OCI-LY3 (cell line): ENCODE results near the gene ACTL6B.

Experiments
- EZH2phosphoT487 ChIP-seq: fragments of 200-600 bp; shearing (Covaris generic); IDR thresholded peaks from 2 replicates; pipeline ENCODE4 v1.6.1; 2018; ENCODE audit warnings: antibody characterized with exemption, mixed run types, low read depth
- TF ChIP-seq, protein P1 (sequence below): fragments of 200-600, 300-600 bp; sonication (generic); IDR thresholded peaks from 2 replicates; pipeline ENCODE4 v1.5.1; 2014; ENCODE audit warnings: antibody characterized with exemption, low read length, low read depth

DNA sequence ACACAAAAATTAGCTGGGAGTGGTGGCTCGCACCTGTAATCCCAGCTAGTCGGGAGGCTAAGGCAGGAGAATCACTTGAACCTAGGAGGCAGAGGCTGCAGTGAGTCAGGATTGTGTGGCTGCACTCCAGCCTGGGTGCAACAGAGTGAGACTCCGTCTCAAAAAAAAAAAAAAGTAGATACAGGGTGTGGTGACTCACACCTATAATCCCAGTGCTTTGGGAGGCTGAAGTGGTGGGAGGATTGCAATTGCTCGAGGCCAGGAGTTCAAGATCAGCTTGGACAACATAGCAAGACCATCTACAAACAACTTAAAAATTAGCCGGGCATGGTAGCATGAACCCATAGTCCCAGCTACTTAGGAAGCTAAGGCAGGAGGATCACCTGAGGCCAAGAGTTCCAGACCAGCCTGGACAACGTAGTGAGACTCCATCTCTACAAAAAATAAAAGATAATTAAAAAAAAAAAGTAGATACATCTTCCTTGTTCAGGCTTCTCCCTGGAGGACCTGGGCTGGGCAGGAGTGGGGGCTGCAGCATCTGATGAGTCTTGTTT is 41.9 kb downstream of the ACTL6B start:
- TF ChIP-seq, protein P1, sequence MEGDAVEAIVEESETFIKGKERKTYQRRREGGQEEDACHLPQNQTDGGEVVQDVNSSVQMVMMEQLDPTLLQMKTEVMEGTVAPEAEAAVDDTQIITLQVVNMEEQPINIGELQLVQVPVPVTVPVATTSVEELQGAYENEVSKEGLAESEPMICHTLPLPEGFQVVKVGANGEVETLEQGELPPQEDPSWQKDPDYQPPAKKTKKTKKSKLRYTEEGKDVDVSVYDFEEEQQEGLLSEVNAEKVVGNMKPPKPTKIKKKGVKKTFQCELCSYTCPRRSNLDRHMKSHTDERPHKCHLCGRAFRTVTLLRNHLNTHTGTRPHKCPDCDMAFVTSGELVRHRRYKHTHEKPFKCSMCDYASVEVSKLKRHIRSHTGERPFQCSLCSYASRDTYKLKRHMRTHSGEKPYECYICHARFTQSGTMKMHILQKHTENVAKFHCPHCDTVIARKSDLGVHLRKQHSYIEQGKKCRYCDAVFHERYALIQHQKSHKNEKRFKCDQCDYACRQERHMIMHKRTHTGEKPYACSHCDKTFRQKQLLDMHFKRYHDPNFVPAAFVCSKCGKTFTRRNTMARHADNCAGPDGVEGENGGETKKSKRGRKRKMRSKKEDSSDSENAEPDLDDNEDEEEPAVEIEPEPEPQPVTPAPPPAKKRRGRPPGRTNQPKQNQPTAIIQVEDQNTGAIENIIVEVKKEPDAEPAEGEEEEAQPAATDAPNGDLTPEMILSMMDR, result no peak
- TF ChIP-seq EZH2phosphoT487, result no peak
